RWPE1 (cell line): ENCODE results near the gene HSPB1.

Source experiments
- CTCF ChIA-PET: fragments of 350-600 bp; sonication (Branson Sonifier 250); formaldehyde crosslinking; extraction: SDS; loops from one replicate; lab custom pipeline; 2021; lab: Yijun Ruan, JAX
- POLR2A ChIA-PET: fragments of 400-600 bp; formaldehyde crosslinking; extraction: SDS; loops from one replicate; lab custom pipeline; 2020; ENCODE audit warnings: antibody characterized with exemption; ENCODE audit not compliant: low non-redundant PET; lab: Yijun Ruan, JAX
- DNase-seq: peaks from one replicate; pipeline ENCODE4 v3.0.0; 2012; ENCODE audit warnings: low spot score
- H3K27ac ChIP-seq: fragments of 450-650 bp; 2 replicates; pipeline ENCODE4 v1.5.1; 2017
- TF ChIP-seq, protein P1 (sequence below): fragments of 450-650 bp; conservative IDR thresholded peaks from 2 replicates; pipeline ENCODE4 v1.5.1; 2017; ENCODE audit warnings: low read depth, mild to moderate bottlenecking

The HSPB1 gene

GRCh38 chr7:76346778-76347177 is 44.3 kb downstream of the HSPB1 start:
- ChIA-PET POLR2A (no interaction called here), CTCF (no interaction called here)
- no peak overlapping the region; the same call in 1 of the 2 replicates for H3K27ac ChIP-seq
- TF ChIP-seq, protein P1, sequence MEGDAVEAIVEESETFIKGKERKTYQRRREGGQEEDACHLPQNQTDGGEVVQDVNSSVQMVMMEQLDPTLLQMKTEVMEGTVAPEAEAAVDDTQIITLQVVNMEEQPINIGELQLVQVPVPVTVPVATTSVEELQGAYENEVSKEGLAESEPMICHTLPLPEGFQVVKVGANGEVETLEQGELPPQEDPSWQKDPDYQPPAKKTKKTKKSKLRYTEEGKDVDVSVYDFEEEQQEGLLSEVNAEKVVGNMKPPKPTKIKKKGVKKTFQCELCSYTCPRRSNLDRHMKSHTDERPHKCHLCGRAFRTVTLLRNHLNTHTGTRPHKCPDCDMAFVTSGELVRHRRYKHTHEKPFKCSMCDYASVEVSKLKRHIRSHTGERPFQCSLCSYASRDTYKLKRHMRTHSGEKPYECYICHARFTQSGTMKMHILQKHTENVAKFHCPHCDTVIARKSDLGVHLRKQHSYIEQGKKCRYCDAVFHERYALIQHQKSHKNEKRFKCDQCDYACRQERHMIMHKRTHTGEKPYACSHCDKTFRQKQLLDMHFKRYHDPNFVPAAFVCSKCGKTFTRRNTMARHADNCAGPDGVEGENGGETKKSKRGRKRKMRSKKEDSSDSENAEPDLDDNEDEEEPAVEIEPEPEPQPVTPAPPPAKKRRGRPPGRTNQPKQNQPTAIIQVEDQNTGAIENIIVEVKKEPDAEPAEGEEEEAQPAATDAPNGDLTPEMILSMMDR = no peak
- no peak for DNase-seq

- TF ChIP-seq, protein P1 = no peak
- ChIA-PET CTCF (no interaction called here), POLR2A (no interaction called here)
- no peak overlapping the region for H3K27ac ChIP-seq
- no peak for DNase-seq
These were observed 45.2 kb downstream of the HSPB1 start for GRCh38 chr7:76347710-76348109.

- CTCF ChIA-PET = no interaction called here
- DNase-seq = no peak
- peak overlapping the region; percentile 37 for H3K27ac ChIP-seq
- TF ChIP-seq, protein P1 = no peak
- POLR2A ChIA-PET = no interaction called here
These were observed 46.9 kb downstream of the HSPB1 start for GRCh38 chr7:76349313-76349885.

DNA sequence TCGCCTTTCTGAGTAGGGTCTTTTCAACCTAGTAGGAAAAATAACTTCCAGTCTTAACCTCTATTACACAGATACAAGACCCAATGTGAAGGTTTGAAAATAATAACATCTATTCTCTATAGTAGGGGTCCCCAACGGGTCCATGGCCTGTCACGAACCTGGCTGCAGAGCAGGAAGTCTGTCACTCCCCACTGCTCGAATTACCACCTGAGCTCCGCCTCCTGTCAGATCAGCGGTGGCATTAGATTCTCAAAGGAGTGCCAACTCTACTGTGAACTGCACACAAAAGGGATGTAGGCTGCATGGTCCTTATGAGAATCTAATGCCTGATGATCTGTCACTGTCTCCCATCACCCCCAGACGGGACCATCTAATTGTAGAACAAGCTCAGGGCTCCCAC is 48.9 kb downstream of the HSPB1 start:
- no peak for DNase-seq
- H3K27ac ChIP-seq = peak overlapping the region; percentile 44
- CTCF ChIA-PET = no interaction called here
- POLR2A ChIA-PET = no interaction called here
- TF ChIP-seq, protein P1 = no peak

DNA sequence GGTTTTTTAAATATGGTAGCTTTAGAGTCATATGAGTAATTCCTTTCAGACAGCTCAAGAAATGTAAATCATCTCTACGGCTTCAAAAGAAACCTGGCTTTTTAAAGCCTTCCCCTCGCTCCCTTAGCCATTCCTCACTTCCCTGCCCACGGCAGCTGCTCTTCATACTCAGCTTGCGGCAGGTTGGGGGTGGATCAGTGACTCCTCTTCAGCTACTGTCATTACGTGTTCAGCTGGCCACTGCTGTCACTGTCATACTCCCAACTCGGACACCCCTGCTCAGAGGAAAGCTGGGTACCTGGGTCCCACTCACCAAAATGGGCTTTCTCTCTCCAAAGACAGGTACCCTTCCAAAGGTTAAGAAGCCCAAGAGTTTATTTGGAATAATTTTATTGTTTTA is 49.7 kb downstream of the HSPB1 start:
- peak overlapping the region; percentile 44 for H3K27ac ChIP-seq
- TF ChIP-seq, protein P1 = no peak
- DNase-seq = no peak
- ChIA-PET CTCF (interaction anchor here (0.7 kb wide), 1 partner anchor 1541 kb away, joined by 3 read pairs; no protein-coding TSS in a partner anchor), POLR2A (no interaction called here)

GRCh38 chr7:76353744-76354143 is 51.3 kb downstream of the HSPB1 start:
- DNase-seq = no peak
- POLR2A ChIA-PET = no interaction called here
- H3K27ac ChIP-seq = peak overlapping the region; percentile 45
- CTCF ChIA-PET = interaction anchor here (0.6 kb wide), 1 partner anchor 248 kb away, joined by 7 read pairs; no protein-coding TSS in a partner anchor
- TF ChIP-seq, protein P1 = no peak
